Measurements from ENCODE around the gene VTA1. TPM values are rescaled to one million over a fixed set of nuclear protein-coding genes. Genes with fewer than 3 reads are reported as not detected.

The VTA1 gene
- total RNA-seq, 2 experiments from 2014 or later = 37.9 to 51.0 TPM

DNA sequence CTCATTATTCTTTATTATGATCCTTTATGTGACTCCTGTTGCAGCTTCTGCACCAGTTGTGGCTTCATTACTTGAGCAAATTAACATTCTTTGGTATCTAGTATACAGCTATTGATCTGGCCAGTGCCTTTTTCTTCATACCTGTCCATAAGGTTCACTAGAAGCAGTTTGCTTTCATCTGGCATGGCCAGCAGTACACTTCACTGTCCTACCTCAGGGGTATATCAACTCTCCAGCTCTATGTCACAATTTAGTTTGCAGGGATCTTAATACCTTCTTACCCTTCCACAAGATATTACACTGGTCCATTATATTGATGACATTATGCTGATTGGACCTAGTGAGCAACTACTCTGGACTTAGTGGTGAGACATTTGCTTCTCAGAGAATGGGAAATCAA lies 46.6 kb downstream of the VTA1 start:
- no peak for DNase-seq (ENCODE audit: low spot score)
- Histone ChIP-seq H3K9me2 (ENCODE audit: insufficient read depth, low read length) (no peaks in the 10 kb centered on the region), H3K4me1 (ENCODE audit: insufficient read depth, low read length, poor library complexity, severe bottlenecking) (no peaks in the 10 kb centered on the region), H3K4me2 (ENCODE audit: low read length) (no peak overlapping the region), H3K36me3 (ENCODE audit: insufficient read depth, low read length) (peaks cover 52% of the 10 kb centered on the region), H4K20me1 (ENCODE audit: insufficient read depth, low read length) (no peaks in the 10 kb centered on the region), H2AFZ (ENCODE audit: low read length) (no peak overlapping the region), H3K4me3 (ENCODE audit: low read depth, low read length, poor library complexity, severe bottlenecking) (no peak overlapping the region), H3K27ac (ENCODE audit: low read depth, low read length, poor library complexity, severe bottlenecking) (no peak overlapping the region), H3K79me2 (ENCODE audit: insufficient read depth, low read depth, low read length) (peaks cover 5% of the 10 kb centered on the region; the same call in 1 of the 2 replicates), H3K9me3 (ENCODE audit: low read length) (no peaks in the 10 kb centered on the region)
- intact Hi-C loops (cut with micrococcal nuclease; ENCODE audit: unreplicated experiment) = no loop called here
- CTCF ChIA-PET (ENCODE audit: unreplicated experiment) = no interaction called here
- POLR2A ChIA-PET = interaction anchor here (0.7 kb wide), 1 partner anchor 45 kb away, joined by 3 read pairs; no protein-coding TSS in a partner anchor
- BruUV-seq (replicated peaks) = no TSS peak
- no peak for TF ChIP-seq EZH2phosphoT487 (IDR thresholded peaks at IDR 0.05; ENCODE audit: borderline replicate concordance, low read depth, low read length)
- TF ChIP-seq, protein P1, sequence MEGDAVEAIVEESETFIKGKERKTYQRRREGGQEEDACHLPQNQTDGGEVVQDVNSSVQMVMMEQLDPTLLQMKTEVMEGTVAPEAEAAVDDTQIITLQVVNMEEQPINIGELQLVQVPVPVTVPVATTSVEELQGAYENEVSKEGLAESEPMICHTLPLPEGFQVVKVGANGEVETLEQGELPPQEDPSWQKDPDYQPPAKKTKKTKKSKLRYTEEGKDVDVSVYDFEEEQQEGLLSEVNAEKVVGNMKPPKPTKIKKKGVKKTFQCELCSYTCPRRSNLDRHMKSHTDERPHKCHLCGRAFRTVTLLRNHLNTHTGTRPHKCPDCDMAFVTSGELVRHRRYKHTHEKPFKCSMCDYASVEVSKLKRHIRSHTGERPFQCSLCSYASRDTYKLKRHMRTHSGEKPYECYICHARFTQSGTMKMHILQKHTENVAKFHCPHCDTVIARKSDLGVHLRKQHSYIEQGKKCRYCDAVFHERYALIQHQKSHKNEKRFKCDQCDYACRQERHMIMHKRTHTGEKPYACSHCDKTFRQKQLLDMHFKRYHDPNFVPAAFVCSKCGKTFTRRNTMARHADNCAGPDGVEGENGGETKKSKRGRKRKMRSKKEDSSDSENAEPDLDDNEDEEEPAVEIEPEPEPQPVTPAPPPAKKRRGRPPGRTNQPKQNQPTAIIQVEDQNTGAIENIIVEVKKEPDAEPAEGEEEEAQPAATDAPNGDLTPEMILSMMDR (conservative IDR thresholded peaks at IDR 0.05; ENCODE audit: low read length) = no peak

DNA sequence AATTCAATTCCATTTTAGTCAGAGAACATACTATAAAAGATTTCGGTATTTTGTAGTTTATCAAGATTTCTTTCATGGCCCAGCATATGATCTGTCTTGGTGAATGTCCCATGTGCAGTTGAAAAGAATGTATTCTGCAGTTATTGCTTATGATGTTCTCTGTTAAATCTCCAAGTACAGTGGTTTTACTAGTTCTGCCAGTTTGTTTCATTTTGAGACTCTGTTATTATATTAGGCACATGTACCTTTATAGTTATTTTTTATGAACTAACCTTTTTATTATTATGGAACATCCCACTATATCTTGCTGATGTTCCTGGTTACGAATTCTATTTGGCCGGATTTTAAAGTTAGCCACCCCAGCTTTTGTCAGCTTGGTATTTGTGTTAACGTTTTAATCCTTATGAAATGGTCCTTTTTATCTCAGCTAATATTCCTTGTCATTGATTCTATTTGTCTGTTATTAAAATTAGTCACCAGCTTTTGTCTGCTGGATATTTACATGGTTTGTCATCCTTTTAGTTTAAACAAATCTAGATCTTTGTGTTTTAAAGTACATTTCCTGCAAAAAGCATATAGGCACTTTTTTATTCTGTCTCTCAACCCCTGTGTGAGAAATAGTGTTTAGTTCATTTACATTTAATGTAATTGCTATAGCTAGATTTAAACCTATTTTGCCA lies 48.9 kb downstream of the VTA1 start:
- no peak for DNase-seq (ENCODE audit: low spot score)
- CTCF ChIA-PET (ENCODE audit: unreplicated experiment) = interaction anchor here (0.6 kb wide), 1 partner anchor 43 kb away, joined by 4 read pairs; no protein-coding TSS in a partner anchor
- no peaks in the 10 kb centered on the region for H3K9me2 ChIP-seq (ENCODE audit: insufficient read depth, low read length)
- H3K4me2 ChIP-seq (ENCODE audit: low read length) = no peak overlapping the region
- H3K4me3 ChIP-seq (ENCODE audit: low read depth, low read length, poor library complexity, severe bottlenecking) = no peak overlapping the region
- no peaks in the 10 kb centered on the region for H3K9me3 ChIP-seq (ENCODE audit: low read length)
- peaks cover 5% of the 10 kb centered on the region; the same call in 1 of the 2 replicates for H3K79me2 ChIP-seq (ENCODE audit: insufficient read depth, low read depth, low read length)
- H3K36me3 ChIP-seq (ENCODE audit: insufficient read depth, low read length) = peaks cover 67% of the 10 kb centered on the region
- H2AFZ ChIP-seq (ENCODE audit: low read length) = no peak overlapping the region
- intact Hi-C loops (cut with micrococcal nuclease; ENCODE audit: unreplicated experiment) = no loop called here
- TF ChIP-seq, protein P1 (conservative IDR thresholded peaks at IDR 0.05; ENCODE audit: low read length) = no peak
- TF ChIP-seq EZH2phosphoT487 (IDR thresholded peaks at IDR 0.05; ENCODE audit: borderline replicate concordance, low read depth, low read length) = no peak
- H4K20me1 ChIP-seq (ENCODE audit: insufficient read depth, low read length) = no peaks in the 10 kb centered on the region
- no peaks in the 10 kb centered on the region for H3K4me1 ChIP-seq (ENCODE audit: insufficient read depth, low read length, poor library complexity, severe bottlenecking)
- POLR2A ChIA-PET = interaction anchor here (0.6 to 1.4 kb wide), 6 partner anchors 13 to 1771 kb away, joined by 3 to 4 read pairs (median 3); partner anchors contain the start of genes NMBR and VTA1
- no TSS peak for BruUV-seq (replicated peaks)
- no peak overlapping the region for H3K27ac ChIP-seq (ENCODE audit: low read depth, low read length, poor library complexity, severe bottlenecking)
